CD4-positive, alpha-beta T cell (primary cell): Measurements from ENCODE around the gene SQSTM1. TPM values are rescaled to one million over a fixed set of nuclear protein-coding genes. Genes with fewer than 3 reads are reported as not detected.

Source experiments
- ATAC-seq: fragments of 200-7000 bp; cut with Tn5 transposase; one replicate; pipeline ENCODE4 v1.10.0; 2022; ENCODE audit warnings: mild to moderate bottlenecking; ENCODE audit not compliant: poor library complexity
- CTCF ChIA-PET: fragments of 350-600 bp; sonication (Branson Sonifier 250); formaldehyde crosslinking; loops from one replicate; lab custom pipeline; 2021; ENCODE audit warnings: antibody characterized with exemption, inconsistent platforms; lab: Charles Lee
- POLR2A ChIA-PET: fragments of 350-600 bp; sonication (Branson Sonifier 250); formaldehyde crosslinking; loops from one replicate; lab custom pipeline; 2021; ENCODE audit warnings: antibody characterized with exemption, inconsistent platforms; lab: Charles Lee
- DNase-seq, 14 experiments: peaks; one replicate each; pipeline ENCODE4 v3.0.0-alpha.2; 2013 to 2020; ENCODE audit warnings: mixed read lengths in 2 of 14
- H3K27ac ChIP-seq, 2 donors: one replicate each; pipeline versions ENCODE4 v1.5.1 to v1.7.0; 2013; ENCODE audit warnings: low read length in 2 of 2, low read depth in 1 of 2, mild to moderate bottlenecking in 1 of 2
- H3K27me3 ChIP-seq, 2 experiments: 1 replicate in 1 of 2; 2 replicates in 1 of 2; pipeline versions ENCODE4 v1.6.1 to v1.7.0; 2013; ENCODE audit warnings: low read length in 2 of 2, control low read depth in 1 of 2, mild to moderate bottlenecking in 1 of 2, moderate library complexity in 1 of 2; ENCODE audit not compliant: insufficient read depth in 2 of 2, control insufficient read depth in 1 of 2
- H3K36me3 ChIP-seq: one replicate; pipeline ENCODE4 v1.6.1; 2013; ENCODE audit warnings: low read length, control low read depth; ENCODE audit not compliant: insufficient read depth
- H3K4me1 ChIP-seq: one replicate; pipeline ENCODE4 v1.6.1; 2013; ENCODE audit warnings: low read length, control low read depth; ENCODE audit not compliant: insufficient read depth
- H3K4me3 ChIP-seq: one replicate; pipeline ENCODE4 v1.5.1; 2013; ENCODE audit warnings: mild to moderate bottlenecking, low read length, moderate library complexity
- H3K9me3 ChIP-seq, 2 experiments: 1 replicate in 1 of 2; 2 replicates in 1 of 2; pipeline versions ENCODE4 v1.6.1 to v1.7.0; 2013; ENCODE audit warnings: low read length in 2 of 2, mild to moderate bottlenecking in 2 of 2, control low read depth in 1 of 2, moderate library complexity in 1 of 2; ENCODE audit not compliant: control insufficient read depth in 1 of 2, insufficient read depth in 1 of 2
- H3K27ac Mint-ChIP-seq: one replicate; pipeline ENCODE4 v1.8.0; 2020; ENCODE audit warnings: mixed read lengths
- H3K27me3 Mint-ChIP-seq: one replicate; pipeline ENCODE4 v1.8.0; 2021; ENCODE audit warnings: mixed read lengths
- H3K36me3 Mint-ChIP-seq: one replicate; pipeline ENCODE4 v1.8.0; 2021; ENCODE audit warnings: low read depth, mixed read lengths
- H3K4me1 Mint-ChIP-seq: one replicate; pipeline ENCODE4 v1.8.0; 2021; ENCODE audit warnings: low read depth, mixed read lengths
- H3K4me3 Mint-ChIP-seq: one replicate; pipeline ENCODE4 v1.8.0; 2020; ENCODE audit warnings: mild to moderate bottlenecking, mixed read lengths
- H3K9me3 Mint-ChIP-seq: one replicate; pipeline ENCODE4 v1.8.0; 2020; ENCODE audit warnings: mixed read lengths
- intact Hi-C, 2 experiments: fragments of 100-400 bp; cut with DNase I in 1 of 2; cut with micrococcal nuclease in 1 of 2; formaldehyde crosslinking; loops; one replicate each; pipeline versions ENCODE4 v1.15.1 to v1.9.0; 2023 to 2025; cut with DNase I, micrococcal nuclease
- total RNA-seq, 174 experiments: library from RNA in 2 of 174; stranded (reverse) in 2 of 174; gene quantifications; one replicate each; pipeline ENCODE4 v1.2.3 and lab custom pipeline; 2021 to 2026
- TF ChIP-seq, protein P1 (sequence below): fragments of 200-600 bp; IDR thresholded peaks from one replicate; pipeline ENCODE4 v1.8.0; 2022; ENCODE audit warnings: antibody characterized with exemption, mild to moderate bottlenecking

SQSTM1 gene
- total RNA-seq, 2 experiments from 2014 or later, result 260 to 267 TPM

DNA sequence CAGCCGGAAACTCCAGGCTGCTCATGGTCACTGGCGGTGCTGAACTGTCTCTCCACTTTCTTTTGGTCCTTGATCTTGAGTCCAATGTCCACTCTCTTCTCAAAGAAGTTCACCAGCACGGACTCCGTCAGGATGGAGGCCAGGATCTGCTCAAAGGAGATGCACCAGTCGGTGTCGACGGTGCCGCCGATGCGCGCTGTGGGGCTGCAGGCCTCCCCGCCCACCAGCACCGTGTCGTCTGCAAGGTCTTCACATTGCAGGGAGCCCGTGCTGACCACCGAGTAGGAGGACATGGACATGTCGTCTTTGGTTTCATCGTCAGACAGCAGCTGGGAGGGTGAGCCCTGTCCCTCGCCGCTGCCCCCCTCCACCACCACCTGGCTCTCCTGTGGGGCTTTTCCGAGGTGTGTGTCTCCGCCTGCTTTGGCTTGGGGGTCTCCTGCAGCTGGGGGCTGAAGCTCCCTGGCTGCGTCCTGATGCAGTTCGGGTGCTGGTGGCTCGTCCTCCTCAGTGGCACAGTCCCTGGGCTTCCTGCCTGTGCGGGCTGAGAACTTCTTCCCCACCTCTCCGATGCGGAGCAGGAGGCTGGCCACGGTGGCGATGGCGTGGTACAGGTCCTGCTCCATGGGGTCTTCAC lies 42.9 kb downstream of the SQSTM1 start:
- no peak for DNase-seq
- peaks cover 9% of the 10 kb centered on the region for H3K4me1 ChIP-seq
- TF ChIP-seq, protein P1, sequence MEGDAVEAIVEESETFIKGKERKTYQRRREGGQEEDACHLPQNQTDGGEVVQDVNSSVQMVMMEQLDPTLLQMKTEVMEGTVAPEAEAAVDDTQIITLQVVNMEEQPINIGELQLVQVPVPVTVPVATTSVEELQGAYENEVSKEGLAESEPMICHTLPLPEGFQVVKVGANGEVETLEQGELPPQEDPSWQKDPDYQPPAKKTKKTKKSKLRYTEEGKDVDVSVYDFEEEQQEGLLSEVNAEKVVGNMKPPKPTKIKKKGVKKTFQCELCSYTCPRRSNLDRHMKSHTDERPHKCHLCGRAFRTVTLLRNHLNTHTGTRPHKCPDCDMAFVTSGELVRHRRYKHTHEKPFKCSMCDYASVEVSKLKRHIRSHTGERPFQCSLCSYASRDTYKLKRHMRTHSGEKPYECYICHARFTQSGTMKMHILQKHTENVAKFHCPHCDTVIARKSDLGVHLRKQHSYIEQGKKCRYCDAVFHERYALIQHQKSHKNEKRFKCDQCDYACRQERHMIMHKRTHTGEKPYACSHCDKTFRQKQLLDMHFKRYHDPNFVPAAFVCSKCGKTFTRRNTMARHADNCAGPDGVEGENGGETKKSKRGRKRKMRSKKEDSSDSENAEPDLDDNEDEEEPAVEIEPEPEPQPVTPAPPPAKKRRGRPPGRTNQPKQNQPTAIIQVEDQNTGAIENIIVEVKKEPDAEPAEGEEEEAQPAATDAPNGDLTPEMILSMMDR, result no peak
- peaks cover 41% of the 10 kb centered on the region for H3K36me3 Mint-ChIP-seq
- ATAC-seq, result no peak
- no peaks in the 10 kb centered on the region for H3K9me3 Mint-ChIP-seq
- H3K27ac Mint-ChIP-seq, result no peak overlapping the region
- no peak overlapping the region for H3K4me3 Mint-ChIP-seq
- no peaks in the 10 kb centered on the region for H3K27me3 ChIP-seq
- no peaks in the 10 kb centered on the region for H3K27me3 Mint-ChIP-seq
- no peak overlapping the region for H3K4me3 ChIP-seq
- ChIA-PET POLR2A (no interaction called here), CTCF (no interaction called here)
- H3K9me3 ChIP-seq, result peaks cover 0 to 8% of the 10 kb centered on the region in 2 experiments
- peaks cover 24% of the 10 kb centered on the region for H3K36me3 ChIP-seq
- H3K4me1 Mint-ChIP-seq, result peaks cover 4% of the 10 kb centered on the region
- intact Hi-C loops, result no loop called here
- no peak overlapping the region for H3K27ac ChIP-seq

DNA sequence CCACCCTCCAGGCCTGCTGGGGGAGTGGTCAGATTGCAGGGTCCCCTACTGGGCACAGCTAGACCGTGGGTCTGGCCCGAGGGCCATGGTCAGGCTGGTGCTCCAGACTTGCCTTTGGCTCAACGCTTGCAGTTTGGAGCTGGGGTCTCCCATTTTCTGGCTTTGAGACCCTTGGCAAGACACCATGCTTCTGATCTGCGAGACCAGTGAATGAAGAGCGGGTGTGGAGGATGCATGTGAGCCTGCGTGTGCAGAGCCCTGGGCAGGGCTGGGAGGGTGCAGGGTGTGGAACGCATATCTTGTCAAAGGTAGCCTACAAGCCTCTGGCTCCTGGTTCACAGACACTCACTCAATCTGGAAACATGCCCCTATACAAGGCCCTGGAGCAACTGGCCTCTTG lies 44.0 kb downstream of the SQSTM1 start:
- no peaks in the 10 kb centered on the region for H3K9me3 Mint-ChIP-seq
- Histone ChIP-seq H3K4me3 (no peak overlapping the region), H3K27me3 (no peaks in the 10 kb centered on the region), H3K27ac (no peak overlapping the region), H3K36me3 (peaks cover 30% of the 10 kb centered on the region), H3K4me1 (peaks cover under 1% of the 10 kb centered on the region), H3K9me3 (peaks cover 0 to 8% of the 10 kb centered on the region in 2 experiments)
- no peak overlapping the region for H3K27ac Mint-ChIP-seq
- intact Hi-C loops, result no loop called here
- CTCF ChIA-PET, result no interaction called here
- no peak for ATAC-seq
- no peak for DNase-seq
- TF ChIP-seq, protein P1, result no peak
- POLR2A ChIA-PET, result no interaction called here
- no peaks in the 10 kb centered on the region for H3K4me1 Mint-ChIP-seq
- no peaks in the 10 kb centered on the region for H3K27me3 Mint-ChIP-seq
- no peak overlapping the region for H3K4me3 Mint-ChIP-seq
- peaks cover 37% of the 10 kb centered on the region for H3K36me3 Mint-ChIP-seq

DNA sequence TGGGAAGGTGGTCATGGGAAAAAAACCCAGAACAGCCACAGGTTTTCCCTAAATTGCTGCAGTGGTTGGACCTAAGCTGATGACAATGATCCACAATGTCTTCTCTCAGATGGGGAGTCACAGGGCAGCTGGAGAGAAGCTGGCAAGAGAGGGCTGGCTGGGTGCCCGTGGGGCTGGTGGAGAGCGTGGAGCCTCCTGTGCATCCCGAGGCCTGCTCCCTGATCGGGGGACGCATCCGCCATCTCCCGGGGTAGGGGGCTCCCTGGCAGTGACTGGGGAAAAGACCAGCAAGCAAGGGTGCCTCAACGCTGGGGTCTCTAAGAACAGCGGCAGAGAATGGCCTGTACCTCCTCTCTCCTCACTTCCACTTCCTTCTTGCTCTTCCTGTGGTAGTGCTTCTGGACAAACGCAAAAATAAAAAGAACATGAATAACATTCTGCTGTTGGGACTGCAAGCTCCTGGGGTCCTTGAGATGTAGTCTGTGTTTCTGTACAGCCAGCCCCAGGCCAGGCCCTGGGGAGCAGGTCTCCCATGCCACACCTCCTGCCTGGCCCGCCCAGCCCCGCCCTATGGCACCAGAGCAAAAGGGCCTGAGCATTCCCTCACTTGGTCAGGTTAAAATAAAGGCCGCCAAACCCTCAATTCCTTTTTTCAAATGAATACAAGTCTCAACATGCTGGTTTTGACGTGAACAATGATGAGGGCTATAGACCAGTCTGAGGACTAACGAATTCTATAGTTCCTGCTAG lies 45.0 kb downstream of the SQSTM1 start:
- POLR2A ChIA-PET, result no interaction called here
- Mint-ChIP-seq H3K27ac (no peak overlapping the region), H3K36me3 (peaks cover 39% of the 10 kb centered on the region), H3K9me3 (no peaks in the 10 kb centered on the region), H3K27me3 (no peaks in the 10 kb centered on the region), H3K4me3 (no peak overlapping the region), H3K4me1 (no peaks in the 10 kb centered on the region)
- peaks cover 0 to 8% of the 10 kb centered on the region in 2 experiments for H3K9me3 ChIP-seq
- TF ChIP-seq, protein P1, result no peak
- CTCF ChIA-PET, result no interaction called here
- H3K36me3 ChIP-seq, result peaks cover 39% of the 10 kb centered on the region
- DNase-seq (no peak), ATAC-seq (no peak)
- no peak overlapping the region for H3K4me3 ChIP-seq
- intact Hi-C loops, result no loop called here
- no peaks in the 10 kb centered on the region for H3K4me1 ChIP-seq
- no peak overlapping the region for H3K27ac ChIP-seq
- no peaks in the 10 kb centered on the region for H3K27me3 ChIP-seq
